HepG2 (cell line): Measurements from ENCODE around the gene COPS7A. TPM values are rescaled to one million over a fixed set of nuclear protein-coding genes. Genes with fewer than 3 reads are reported as not detected.

ENCODE experiments used
- HCFC1 ChIP-seq: fragments of 150-350 bp; IDR thresholded peaks from 2 replicates; pipeline ENCODE4 v1.6.1; 2014; ENCODE audit warnings: low read depth, low read length
- JUN ChIP-seq: sonication (generic); formaldehyde crosslinking; IDR thresholded peaks from 2 replicates; pipeline ENCODE4 v1.4.0; 2020; ENCODE audit warnings: mild to moderate bottlenecking, missing genetic modification reagents
- MEIS1 ChIP-seq: sonication (generic); formaldehyde crosslinking; IDR thresholded peaks from 2 replicates; pipeline ENCODE4 v1.9.0; 2021; ENCODE audit warnings: mild to moderate bottlenecking, missing genetic modification reagents, moderate library complexity, borderline replicate concordance
- MTA1 ChIP-seq: sonication (generic); formaldehyde crosslinking; IDR thresholded peaks from 2 replicates; pipeline ENCODE4 v1.4.0; 2020; ENCODE audit warnings: missing genetic modification reagents, mild to moderate bottlenecking, borderline replicate concordance
- RAD21 ChIP-seq: fragments of 450-650 bp; formaldehyde crosslinking; IDR thresholded peaks from 2 replicates; pipeline ENCODE4 v1.5.0; 2020; ENCODE audit warnings: mild to moderate bottlenecking
- SAFB2 ChIP-seq: sonication (generic); formaldehyde crosslinking; IDR thresholded peaks from 2 replicates; pipeline ENCODE4 v1.5.1; 2020; ENCODE audit warnings: missing genetic modification reagents, low read depth, mild to moderate bottlenecking, borderline replicate concordance
- SNAI1 ChIP-seq: sonication (generic); formaldehyde crosslinking; IDR thresholded peaks from 2 replicates; pipeline ENCODE4 v1.5.0; 2020; ENCODE audit warnings: mild to moderate bottlenecking, missing genetic modification reagents, borderline replicate concordance
- ZNF180 ChIP-seq: sonication (generic); formaldehyde crosslinking; IDR thresholded peaks from 2 replicates; pipeline ENCODE4 v1.4.0; 2020; ENCODE audit warnings: low read depth, missing genetic modification reagents, borderline replicate concordance
- ZNF292 ChIP-seq: sonication (generic); formaldehyde crosslinking; IDR thresholded peaks from 2 replicates; pipeline ENCODE4 v1.8.1; 2022; ENCODE audit warnings: mild to moderate bottlenecking, low read depth, missing genetic modification reagents, borderline replicate concordance
- ZNF556 ChIP-seq: sonication (generic); formaldehyde crosslinking; IDR thresholded peaks from 2 replicates; pipeline ENCODE4 v1.4.0; 2020; ENCODE audit warnings: mild to moderate bottlenecking, missing genetic modification reagents, borderline replicate concordance
- ZNF614 ChIP-seq: IDR thresholded peaks from 2 replicates; pipeline ENCODE4 v1.6.1; 2018; ENCODE audit warnings: missing biosample characterization, missing genetic modification reagents, inconsistent platforms, borderline replicate concordance
- ZNF616 ChIP-seq: sonication (generic); formaldehyde crosslinking; IDR thresholded peaks from 2 replicates; pipeline ENCODE4 v1.5.0; 2020; ENCODE audit warnings: low read depth, mild to moderate bottlenecking, missing genetic modification reagents
- polyA plus RNA-seq, 8 experiments: library from polyadenylated mRNA; depleted of rRNA in 3 of 8; stranded (reverse) in 7 of 8; unstranded in 1 of 8; fragments of >200 nt; fragmentation: Illumina TruSeq in 4 of 8; extraction: Trizol in 4 of 8; gene quantifications; 2 replicates each; pipeline versions ENCODE4 v1.2.1 to v1.2.3, GENCODE V29; 2011 to 2016; ENCODE audit warnings: low read depth in 4 of 8, missing spikeins in 1 of 8, mixed read lengths in 1 of 8; ENCODE audit not compliant: insufficient read depth in 1 of 8
- total RNA-seq, 5 experiments: library from RNA; depleted of rRNA; stranded (reverse); fragments of >200 nt; fragmentation: Illumina TruSeq; extraction: Trizol; gene quantifications; 2 replicates each; pipeline ENCODE4 v1.2.3, GENCODE V29; 2016; ENCODE audit warnings: low read depth in 1 of 5
- TF ChIP-seq, protein P1 (sequence below): sonication (generic); formaldehyde crosslinking; conservative IDR thresholded peaks from 2 replicates; pipeline ENCODE4 v1.5.0; 2020; ENCODE audit warnings: missing genetic modification reagents
- TF ChIP-seq, protein P2 (sequence below): sonication (generic); formaldehyde crosslinking; IDR thresholded peaks from 2 replicates; pipeline ENCODE4 v1.8.0; 2022; ENCODE audit warnings: missing genetic modification reagents, mild to moderate bottlenecking, borderline replicate concordance
- TF ChIP-seq, protein P3 (sequence below): sonication (generic); IDR thresholded peaks from 2 replicates; pipeline ENCODE4 v1.6.1; 2016; ENCODE audit warnings: low read depth, borderline replicate concordance
- TF ChIP-seq, protein P4 (sequence below): sonication (generic); formaldehyde crosslinking; IDR thresholded peaks from 2 replicates; pipeline ENCODE4 v1.9.0; 2022; ENCODE audit warnings: low read depth, missing genetic modification reagents
- TF ChIP-seq, protein P5 (sequence below): sonication (generic); formaldehyde crosslinking; IDR thresholded peaks from 2 replicates; pipeline ENCODE4 v1.4.0; 2020; ENCODE audit warnings: mild to moderate bottlenecking, low read depth, missing genetic modification reagents
- TF ChIP-seq, protein P6 (sequence below): sonication (generic); formaldehyde crosslinking; IDR thresholded peaks from 2 replicates; pipeline ENCODE4 v1.4.0; 2020; ENCODE audit warnings: mild to moderate bottlenecking, missing genetic modification reagents
- TF ChIP-seq, protein P7 (sequence below): sonication (generic); formaldehyde crosslinking; IDR thresholded peaks from 2 replicates; pipeline ENCODE4 v1.4.0; 2020; ENCODE audit warnings: missing genetic modification reagents, mild to moderate bottlenecking, borderline replicate concordance

Gene COPS7A
- total and polyA plus RNA-seq, 2 of the 13 experiments (the other 11 are each of a cell fraction or from before 2014, with no cell fraction given) = 40.0 to 73.6 TPM

DNA sequence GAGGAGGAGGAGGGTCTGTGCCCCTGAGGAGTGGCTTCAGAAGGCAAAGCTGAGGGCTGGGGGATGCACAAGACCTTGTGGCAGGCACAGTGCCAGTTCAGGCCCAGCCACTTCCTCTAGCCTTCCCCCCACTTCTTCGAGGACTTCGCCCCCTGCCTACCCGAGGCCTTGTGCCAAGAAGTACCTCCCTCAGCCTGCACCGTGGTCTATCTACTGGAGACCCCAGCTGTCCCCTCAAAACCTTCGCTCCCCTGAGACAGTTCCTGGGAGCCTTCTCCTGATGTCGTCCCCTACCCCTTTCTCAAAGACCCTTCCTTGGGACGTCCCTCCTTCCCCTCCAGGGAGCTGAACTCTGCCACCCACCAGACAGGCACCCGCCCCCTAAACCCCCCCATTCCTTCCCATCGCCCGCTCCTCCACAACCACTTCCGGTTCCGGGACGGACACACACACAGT, 35.3 kb upstream of the COPS7A start (continued):
- TF ChIP-seq, protein P1, sequence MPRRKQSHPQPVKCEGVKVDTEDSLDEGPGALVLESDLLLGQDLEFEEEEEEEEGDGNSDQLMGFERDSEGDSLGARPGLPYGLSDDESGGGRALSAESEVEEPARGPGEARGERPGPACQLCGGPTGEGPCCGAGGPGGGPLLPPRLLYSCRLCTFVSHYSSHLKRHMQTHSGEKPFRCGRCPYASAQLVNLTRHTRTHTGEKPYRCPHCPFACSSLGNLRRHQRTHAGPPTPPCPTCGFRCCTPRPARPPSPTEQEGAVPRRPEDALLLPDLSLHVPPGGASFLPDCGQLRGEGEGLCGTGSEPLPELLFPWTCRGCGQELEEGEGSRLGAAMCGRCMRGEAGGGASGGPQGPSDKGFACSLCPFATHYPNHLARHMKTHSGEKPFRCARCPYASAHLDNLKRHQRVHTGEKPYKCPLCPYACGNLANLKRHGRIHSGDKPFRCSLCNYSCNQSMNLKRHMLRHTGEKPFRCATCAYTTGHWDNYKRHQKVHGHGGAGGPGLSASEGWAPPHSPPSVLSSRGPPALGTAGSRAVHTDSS (CRISPR knock-in tag) = no peak
- TF ChIP-seq, protein P2, sequence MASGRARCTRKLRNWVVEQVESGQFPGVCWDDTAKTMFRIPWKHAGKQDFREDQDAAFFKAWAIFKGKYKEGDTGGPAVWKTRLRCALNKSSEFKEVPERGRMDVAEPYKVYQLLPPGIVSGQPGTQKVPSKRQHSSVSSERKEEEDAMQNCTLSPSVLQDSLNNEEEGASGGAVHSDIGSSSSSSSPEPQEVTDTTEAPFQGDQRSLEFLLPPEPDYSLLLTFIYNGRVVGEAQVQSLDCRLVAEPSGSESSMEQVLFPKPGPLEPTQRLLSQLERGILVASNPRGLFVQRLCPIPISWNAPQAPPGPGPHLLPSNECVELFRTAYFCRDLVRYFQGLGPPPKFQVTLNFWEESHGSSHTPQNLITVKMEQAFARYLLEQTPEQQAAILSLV (CRISPR knock-in tag) = 0 out of 2 replicates have a peak, but pooled peaks have one; percentile 9
- no peak for TF ChIP-seq ZNF292 (CRISPR knock-in tag)
- TF ChIP-seq MEIS1 (CRISPR knock-in tag) = peak; percentile 57; the same call in 1 of the 2 replicates
- 0 out of 2 replicates have a peak, but pooled peaks have one; percentile 33 for TF ChIP-seq SNAI1 (CRISPR knock-in tag)
- no peak for TF ChIP-seq JUN
- TF ChIP-seq ZNF556 (CRISPR knock-in tag) = no peak
- TF ChIP-seq, protein P3, sequence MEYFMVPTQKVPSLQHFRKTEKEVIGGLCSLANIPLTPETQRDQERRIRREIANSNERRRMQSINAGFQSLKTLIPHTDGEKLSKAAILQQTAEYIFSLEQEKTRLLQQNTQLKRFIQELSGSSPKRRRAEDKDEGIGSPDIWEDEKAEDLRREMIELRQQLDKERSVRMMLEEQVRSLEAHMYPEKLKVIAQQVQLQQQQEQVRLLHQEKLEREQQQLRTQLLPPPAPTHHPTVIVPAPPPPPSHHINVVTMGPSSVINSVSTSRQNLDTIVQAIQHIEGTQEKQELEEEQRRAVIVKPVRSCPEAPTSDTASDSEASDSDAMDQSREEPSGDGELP = no peak
- TF ChIP-seq RAD21 (CRISPR knock-in tag) = no peak
- 0 out of 2 replicates have a peak, but pooled peaks have one; percentile 28 for TF ChIP-seq HCFC1
- TF ChIP-seq ZNF180 = no peak
- TF ChIP-seq, protein P4, sequence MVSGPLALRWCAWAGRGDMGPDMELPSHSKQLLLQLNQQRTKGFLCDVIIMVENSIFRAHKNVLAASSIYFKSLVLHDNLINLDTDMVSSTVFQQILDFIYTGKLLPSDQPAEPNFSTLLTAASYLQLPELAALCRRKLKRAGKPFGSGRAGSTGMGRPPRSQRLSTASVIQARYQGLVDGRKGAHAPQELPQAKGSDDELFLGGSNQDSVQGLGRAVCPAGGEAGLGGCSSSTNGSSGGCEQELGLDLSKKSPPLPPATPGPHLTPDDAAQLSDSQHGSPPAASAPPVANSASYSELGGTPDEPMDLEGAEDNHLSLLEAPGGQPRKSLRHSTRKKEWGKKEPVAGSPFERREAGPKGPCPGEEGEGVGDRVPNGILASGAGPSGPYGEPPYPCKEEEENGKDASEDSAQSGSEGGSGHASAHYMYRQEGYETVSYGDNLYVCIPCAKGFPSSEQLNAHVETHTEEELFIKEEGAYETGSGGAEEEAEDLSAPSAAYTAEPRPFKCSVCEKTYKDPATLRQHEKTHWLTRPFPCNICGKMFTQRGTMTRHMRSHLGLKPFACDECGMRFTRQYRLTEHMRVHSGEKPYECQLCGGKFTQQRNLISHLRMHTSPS = no peak; the same call in 1 of the 2 replicates
- TF ChIP-seq, protein P5, sequence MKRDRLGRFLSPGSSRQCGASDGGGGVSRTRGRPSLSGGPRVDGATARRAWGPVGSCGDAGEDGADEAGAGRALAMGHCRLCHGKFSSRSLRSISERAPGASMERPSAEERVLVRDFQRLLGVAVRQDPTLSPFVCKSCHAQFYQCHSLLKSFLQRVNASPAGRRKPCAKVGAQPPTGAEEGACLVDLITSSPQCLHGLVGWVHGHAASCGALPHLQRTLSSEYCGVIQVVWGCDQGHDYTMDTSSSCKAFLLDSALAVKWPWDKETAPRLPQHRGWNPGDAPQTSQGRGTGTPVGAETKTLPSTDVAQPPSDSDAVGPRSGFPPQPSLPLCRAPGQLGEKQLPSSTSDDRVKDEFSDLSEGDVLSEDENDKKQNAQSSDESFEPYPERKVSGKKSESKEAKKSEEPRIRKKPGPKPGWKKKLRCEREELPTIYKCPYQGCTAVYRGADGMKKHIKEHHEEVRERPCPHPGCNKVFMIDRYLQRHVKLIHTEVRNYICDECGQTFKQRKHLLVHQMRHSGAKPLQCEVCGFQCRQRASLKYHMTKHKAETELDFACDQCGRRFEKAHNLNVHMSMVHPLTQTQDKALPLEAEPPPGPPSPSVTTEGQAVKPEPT (CRISPR knock-in tag) = no peak
- 0 out of 2 replicates have a peak, but pooled peaks have one; percentile 51 for TF ChIP-seq ZNF616 (CRISPR knock-in tag)
- TF ChIP-seq SAFB2 (CRISPR knock-in tag) = no peak
- TF ChIP-seq MTA1 (CRISPR knock-in tag) = no peak
- TF ChIP-seq, protein P6, sequence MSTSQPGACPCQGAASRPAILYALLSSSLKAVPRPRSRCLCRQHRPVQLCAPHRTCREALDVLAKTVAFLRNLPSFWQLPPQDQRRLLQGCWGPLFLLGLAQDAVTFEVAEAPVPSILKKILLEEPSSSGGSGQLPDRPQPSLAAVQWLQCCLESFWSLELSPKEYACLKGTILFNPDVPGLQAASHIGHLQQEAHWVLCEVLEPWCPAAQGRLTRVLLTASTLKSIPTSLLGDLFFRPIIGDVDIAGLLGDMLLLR (CRISPR knock-in tag) = 0 out of 2 replicates have a peak, but pooled peaks have one; percentile 27
- TF ChIP-seq ZNF614 = no peak
- TF ChIP-seq, protein P7, sequence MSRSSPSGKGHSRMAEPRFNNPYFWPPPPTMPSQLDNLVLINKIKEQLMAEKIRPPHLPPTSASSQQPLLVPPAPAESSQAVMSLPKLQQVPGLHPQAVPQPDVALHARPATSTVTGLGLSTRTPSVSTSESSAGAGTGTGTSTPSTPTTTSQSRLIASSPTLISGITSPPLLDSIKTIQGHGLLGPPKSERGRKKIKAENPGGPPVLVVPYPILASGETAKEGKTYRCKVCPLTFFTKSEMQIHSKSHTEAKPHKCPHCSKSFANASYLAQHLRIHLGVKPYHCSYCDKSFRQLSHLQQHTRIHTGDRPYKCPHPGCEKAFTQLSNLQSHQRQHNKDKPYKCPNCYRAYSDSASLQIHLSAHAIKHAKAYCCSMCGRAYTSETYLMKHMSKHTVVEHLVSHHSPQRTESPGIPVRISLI (CRISPR knock-in tag) = 0 out of 2 replicates have a peak, but pooled peaks have one; percentile 7
